GM19193 (cell line): ENCODE results near the gene CX3CL1.

Experiments
- POLR2A ChIP-seq: IDR thresholded peaks from 4 replicates; pipeline ENCODE4 v1.6.1; 2011; ENCODE audit not compliant: insufficient read depth, insufficient read length; ENCODE audit errors: extremely low read depth

CX3CL1 gene

GRCh38 chr16:57372372-57373116, at the start of gene CX3CL1:
CX3CL1 (plus strand) TSS chr16:57372490; CDS start chr16:57372569, 79 bp downstream.
- TF ChIP-seq POLR2A = no peak

GRCh38 chr16:57324749-57325148, 47.5 kb upstream of the CX3CL1 start:
- TF ChIP-seq POLR2A = no peak

GRCh38 chr16:57325458-57325857, 46.8 kb upstream of the CX3CL1 start:
- TF ChIP-seq POLR2A = no peak

- no peak for TF ChIP-seq POLR2A
These were observed 42.5 kb upstream of the CX3CL1 start for GRCh38 chr16:57329718-57330327.

GRCh38 chr16:57331355-57331754, 40.9 kb upstream of the CX3CL1 start:
- TF ChIP-seq POLR2A = no peak

- no peak for TF ChIP-seq POLR2A
These were observed 38.9 kb upstream of the CX3CL1 start for GRCh38 chr16:57333402-57333801.

- no peak for TF ChIP-seq POLR2A
These were observed 36.9 kb upstream of the CX3CL1 start for GRCh38 chr16:57335366-57335765.

GRCh38 chr16:57341062-57341440, 31.2 kb upstream of the CX3CL1 start:
- TF ChIP-seq POLR2A = no peak

- TF ChIP-seq POLR2A = no peak
These were observed 30.6 kb upstream of the CX3CL1 start for GRCh38 chr16:57341441-57342303.

GRCh38 chr16:57343221-57343620, 29.1 kb upstream of the CX3CL1 start:
- TF ChIP-seq POLR2A = no peak

GRCh38 chr16:57345021-57345420, 27.3 kb upstream of the CX3CL1 start:
- no peak for TF ChIP-seq POLR2A

- TF ChIP-seq POLR2A = no peak
These were observed 26.6 kb upstream of the CX3CL1 start for GRCh38 chr16:57345666-57346204.

GRCh38 chr16:57347858-57348257, 24.4 kb upstream of the CX3CL1 start:
- TF ChIP-seq POLR2A = no peak

GRCh38 chr16:57348327-57348726, 24.0 kb upstream of the CX3CL1 start:
- no peak for TF ChIP-seq POLR2A

- no peak for TF ChIP-seq POLR2A
These were observed 22.9 kb upstream of the CX3CL1 start for GRCh38 chr16:57349212-57350031.

- no peak for TF ChIP-seq POLR2A
These were observed 19.6 kb upstream of the CX3CL1 start for GRCh38 chr16:57352636-57353047.
